NT2/D1 (cell line): ENCODE measurements around the gene GPHB5.

Source experiments
- SUZ12 ChIP-seq: IDR thresholded peaks from 2 replicates; pipeline ENCODE4 v1.6.1; 2011; ENCODE audit not compliant: insufficient read length, insufficient read depth; ENCODE audit errors: extremely low read depth
- YY1 ChIP-seq: IDR thresholded peaks from 2 replicates; pipeline ENCODE4 v1.6.1; 2011; ENCODE audit not compliant: insufficient read length, insufficient read depth

GRCh38 chr14:63283884-63284248 is 34.9 kb downstream of the GPHB5 start:
- TF ChIP-seq SUZ12: no peak
- TF ChIP-seq YY1: no peak
